Astrocyte (in vitro differentiated cells and primary cell): ENCODE measurements around the gene HOXA10.

Experiments
- EZH2 ChIP-seq: IDR thresholded peaks from 2 replicates; pipeline ENCODE4 v1.6.1; 2012; ENCODE audit warnings: mild to moderate bottlenecking, low read length, inconsistent platforms; ENCODE audit not compliant: insufficient read depth
- TF ChIP-seq, protein P1 (sequence below): IDR thresholded peaks from 2 replicates; pipeline ENCODE4 v1.5.1; 2011; ENCODE audit warnings: low read depth, mild to moderate bottlenecking, inconsistent platforms, low read length, moderate library complexity; ENCODE audit not compliant: insufficient read depth

DNA sequence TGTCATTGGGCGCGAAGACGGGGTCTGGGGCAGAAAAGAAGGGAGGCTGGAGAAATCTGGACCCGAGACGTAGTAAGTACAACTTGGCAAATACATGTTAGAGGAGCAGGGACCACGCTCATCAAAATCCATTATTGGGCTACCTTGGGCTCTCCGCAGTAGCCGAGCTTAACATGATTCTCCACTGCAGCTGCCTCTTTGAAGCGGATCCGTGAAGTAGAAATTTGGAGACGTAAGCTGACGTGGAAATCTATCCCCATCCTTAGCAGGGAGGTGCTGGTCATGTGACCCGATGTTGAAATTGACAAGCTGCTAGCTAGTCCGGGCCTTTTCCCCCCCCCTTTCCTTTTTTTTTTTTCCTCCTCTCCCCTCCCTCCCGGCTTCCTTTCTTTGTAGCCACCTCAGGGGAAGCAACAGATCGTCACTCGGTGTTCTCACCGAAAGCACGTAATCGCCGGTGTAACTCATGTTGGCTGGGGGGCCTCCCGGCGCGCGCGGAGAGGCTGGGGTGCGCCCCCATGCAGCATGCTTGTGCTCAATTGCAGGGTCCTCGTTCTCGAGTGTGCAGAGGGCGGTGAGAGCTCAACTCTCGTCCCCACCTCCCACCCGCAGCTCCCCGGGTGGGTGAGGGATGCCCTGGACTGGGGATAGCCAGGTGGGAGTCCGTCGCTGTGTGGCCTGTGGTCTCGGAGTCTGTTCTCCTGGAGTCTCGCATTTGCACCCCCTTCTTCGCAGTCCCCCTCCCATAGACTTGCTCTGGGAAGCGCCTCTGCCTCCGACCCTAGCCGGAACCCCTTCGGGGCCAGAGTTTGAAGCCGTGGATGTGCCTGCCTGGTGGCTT is 11.1 kb upstream of the HOXA10 start, which contains the start of gene HOXA11:
- no peak for TF ChIP-seq EZH2
- TF ChIP-seq, protein P1, sequence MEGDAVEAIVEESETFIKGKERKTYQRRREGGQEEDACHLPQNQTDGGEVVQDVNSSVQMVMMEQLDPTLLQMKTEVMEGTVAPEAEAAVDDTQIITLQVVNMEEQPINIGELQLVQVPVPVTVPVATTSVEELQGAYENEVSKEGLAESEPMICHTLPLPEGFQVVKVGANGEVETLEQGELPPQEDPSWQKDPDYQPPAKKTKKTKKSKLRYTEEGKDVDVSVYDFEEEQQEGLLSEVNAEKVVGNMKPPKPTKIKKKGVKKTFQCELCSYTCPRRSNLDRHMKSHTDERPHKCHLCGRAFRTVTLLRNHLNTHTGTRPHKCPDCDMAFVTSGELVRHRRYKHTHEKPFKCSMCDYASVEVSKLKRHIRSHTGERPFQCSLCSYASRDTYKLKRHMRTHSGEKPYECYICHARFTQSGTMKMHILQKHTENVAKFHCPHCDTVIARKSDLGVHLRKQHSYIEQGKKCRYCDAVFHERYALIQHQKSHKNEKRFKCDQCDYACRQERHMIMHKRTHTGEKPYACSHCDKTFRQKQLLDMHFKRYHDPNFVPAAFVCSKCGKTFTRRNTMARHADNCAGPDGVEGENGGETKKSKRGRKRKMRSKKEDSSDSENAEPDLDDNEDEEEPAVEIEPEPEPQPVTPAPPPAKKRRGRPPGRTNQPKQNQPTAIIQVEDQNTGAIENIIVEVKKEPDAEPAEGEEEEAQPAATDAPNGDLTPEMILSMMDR, result no peak
